Large intestine (tissue), 3 donors: ENCODE results near the gene MEGF10. TPM values are rescaled to one million over a fixed set of nuclear protein-coding genes. Genes with fewer than 3 reads are reported as not detected.
A peak's percentile ranks its signal among the peaks of the same experiment; 100 is the strongest.

ENCODE experiments used
- DNase-seq, 2 donors: peaks; one replicate each; pipeline versions ENCODE4 v3.0.0 to v3.0.0-alpha.2; 2013
- H3K27ac ChIP-seq: one replicate; pipeline ENCODE4 v1.5.1; 2013; ENCODE audit warnings: low read length
- H3K27me3 ChIP-seq: 2 replicates; pipeline ENCODE4 v1.6.1; 2013; ENCODE audit warnings: low read length; ENCODE audit not compliant: control insufficient read depth, insufficient read depth
- H3K36me3 ChIP-seq: 2 replicates; pipeline ENCODE4 v1.6.1; 2013; ENCODE audit warnings: low read length; ENCODE audit not compliant: control insufficient read depth, insufficient read depth
- H3K4me1 ChIP-seq: one replicate; pipeline ENCODE4 v1.6.1; 2013; ENCODE audit warnings: low read length; ENCODE audit not compliant: control insufficient read depth, insufficient read depth
- H3K4me3 ChIP-seq: one replicate; pipeline ENCODE4 v1.5.1; 2013; ENCODE audit warnings: low read length
- H3K9me3 ChIP-seq: one replicate; pipeline ENCODE4 v1.6.1; 2013; ENCODE audit warnings: mild to moderate bottlenecking, low read depth, low read length, moderate library complexity; ENCODE audit not compliant: control insufficient read depth
- WGBS: methylation state at CpG from one replicate; pipeline ENCODE4 v1.1.5; 2013; ENCODE audit warnings: low lambda C conversion rate; ENCODE audit not compliant: insufficient coverage; 5-methylcytosine and 5-hydroxymethylcytosine counted together
- polyA plus RNA-seq: library from polyadenylated mRNA; unstranded; fragments of 120-200 nt; gene quantifications from one replicate; pipeline ENCODE4 v1.2.1, GENCODE V29; 2013

Gene MEGF10
- polyA plus RNA-seq, 1 donor: 1.3 TPM

DNA sequence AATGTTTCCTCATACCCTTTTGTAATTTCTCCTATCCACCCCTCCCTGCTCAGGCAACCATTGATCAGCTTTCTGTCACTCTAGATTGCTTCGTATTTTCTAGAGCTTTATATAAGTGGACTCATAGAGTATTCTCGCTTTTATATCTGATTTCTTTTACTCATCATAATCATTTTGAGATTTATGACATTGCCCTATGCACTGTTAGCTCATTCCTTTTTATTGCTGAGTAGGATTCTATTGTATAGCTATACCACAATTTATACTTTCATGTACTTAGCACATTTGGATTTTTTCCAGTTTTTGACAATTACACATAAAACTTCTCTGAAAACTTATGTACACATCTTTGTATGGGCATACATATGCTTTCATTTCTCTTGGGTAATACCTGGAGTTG is 68.9 kb downstream of the MEGF10 start:
- H3K4me3 ChIP-seq: no peak overlapping the region
- no peak overlapping the region for H3K27ac ChIP-seq
- H3K9me3 ChIP-seq: no peaks in the 10 kb centered on the region
- DNase-seq: no peak
- H3K36me3 ChIP-seq: no peaks in the 10 kb centered on the region
- H3K27me3 ChIP-seq: no peaks in the 10 kb centered on the region
- 86% methylated on average over 2 of the region's 2 CpGs for WGBS
- no peaks in the 10 kb centered on the region for H3K4me1 ChIP-seq

DNA sequence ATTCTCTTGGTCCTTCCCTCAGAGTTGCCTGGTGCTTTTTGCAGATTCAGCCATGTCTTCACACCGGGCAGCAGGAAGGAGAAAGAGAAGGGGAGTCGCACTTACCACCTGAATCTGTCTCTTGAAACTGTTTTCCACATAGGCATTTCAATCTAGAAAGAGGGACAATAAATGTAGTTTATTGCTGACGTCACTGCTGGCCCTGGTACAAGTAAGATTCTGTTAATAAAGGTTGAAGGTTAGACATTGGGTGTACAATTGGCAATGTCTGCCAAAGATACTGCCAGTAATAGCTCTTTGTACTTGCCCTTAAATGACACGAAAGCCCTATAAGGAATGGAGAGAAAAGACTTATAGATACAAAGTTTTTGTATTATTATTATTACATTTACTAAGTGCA is 72.8 kb downstream of the MEGF10 start:
- no peak for DNase-seq
- no peaks in the 10 kb centered on the region for H3K4me1 ChIP-seq
- no peak overlapping the region for H3K4me3 ChIP-seq
- no peaks in the 10 kb centered on the region for H3K36me3 ChIP-seq
- H3K9me3 ChIP-seq: no peaks in the 10 kb centered on the region
- H3K27me3 ChIP-seq: no peaks in the 10 kb centered on the region
- WGBS: 100% methylated on average over 1 of the region's 4 CpGs
- H3K27ac ChIP-seq: no peak overlapping the region

DNA sequence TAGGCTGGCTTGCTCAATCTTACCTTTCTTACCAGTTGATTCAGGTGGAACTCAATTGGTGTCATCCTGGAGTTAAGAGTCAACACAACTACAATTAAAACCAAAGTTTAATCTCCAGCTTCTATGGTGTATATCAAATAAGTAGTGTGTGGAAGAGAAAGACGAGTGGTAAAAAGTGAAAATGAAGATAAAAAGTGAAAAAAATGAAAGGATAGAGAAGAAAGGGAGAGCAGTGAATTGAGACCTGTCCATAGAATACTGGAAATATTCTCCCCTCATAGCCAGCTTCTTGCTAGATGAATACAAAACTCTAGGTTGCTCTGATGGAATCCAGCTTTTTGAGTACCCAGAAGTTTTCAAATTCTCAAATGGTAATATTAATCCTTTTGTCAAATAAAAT is 76.4 kb downstream of the MEGF10 start:
- no peaks in the 10 kb centered on the region for H3K9me3 ChIP-seq
- no peak for DNase-seq
- 87% methylated on average over 1 of the region's 1 CpG for WGBS
- no peaks in the 10 kb centered on the region for H3K27me3 ChIP-seq
- H3K27ac ChIP-seq: no peak overlapping the region
- no peaks in the 10 kb centered on the region for H3K36me3 ChIP-seq
- no peak overlapping the region for H3K4me3 ChIP-seq
- no peaks in the 10 kb centered on the region for H3K4me1 ChIP-seq

DNA sequence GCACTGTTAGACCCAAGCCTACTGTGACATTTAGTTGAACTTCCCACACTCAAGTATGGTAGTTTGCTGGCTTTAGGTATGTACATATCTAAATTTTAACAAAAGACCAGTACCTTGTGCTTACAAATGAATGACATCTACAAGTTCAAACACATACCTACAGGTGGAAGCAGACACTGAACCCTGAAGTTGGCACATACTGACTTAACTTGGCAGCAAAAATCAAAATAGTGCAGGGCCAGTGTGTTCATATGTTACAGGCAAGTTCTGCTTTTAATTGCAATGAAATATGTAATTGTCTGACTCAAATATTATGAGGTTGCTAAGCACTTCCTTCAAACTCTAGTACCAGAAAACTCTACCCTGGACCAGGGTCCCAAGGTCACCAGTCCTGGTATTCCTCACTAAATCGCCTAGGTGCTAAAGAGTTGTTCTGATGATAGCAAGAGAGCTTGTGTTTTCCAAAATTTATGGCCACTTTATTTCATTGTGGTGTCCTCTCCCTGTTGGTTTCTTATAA is 77.4 kb downstream of the MEGF10 start:
- no peaks in the 10 kb centered on the region for H3K27me3 ChIP-seq
- no peaks in the 10 kb centered on the region for H3K4me1 ChIP-seq
- no peak overlapping the region for H3K4me3 ChIP-seq
- no peak overlapping the region for H3K27ac ChIP-seq
- no peaks in the 10 kb centered on the region for H3K9me3 ChIP-seq
- DNase-seq: peak; percentile 6 to 61
- 63% methylated on average over 1 of the region's 1 CpG for WGBS
- no peaks in the 10 kb centered on the region for H3K36me3 ChIP-seq

DNA sequence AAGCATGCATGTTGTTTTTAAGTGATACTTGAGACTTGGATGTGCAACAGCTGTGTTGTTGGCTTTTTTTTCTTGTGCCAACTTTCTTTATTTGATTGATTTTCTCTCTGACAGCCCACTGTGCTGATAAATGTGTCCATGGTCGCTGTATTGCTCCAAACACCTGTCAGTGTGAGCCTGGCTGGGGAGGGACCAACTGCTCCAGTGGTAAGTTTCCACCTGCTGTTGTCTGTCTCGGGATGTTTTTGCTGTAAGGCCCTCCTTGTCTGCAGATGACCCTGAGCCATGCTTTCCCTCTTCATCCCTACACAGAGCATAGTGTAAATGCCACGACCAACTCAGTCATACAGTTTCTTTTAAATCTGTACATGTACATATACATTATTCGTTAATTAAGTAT is 79.2 kb downstream of the MEGF10 start:
- no peak for DNase-seq
- Histone ChIP-seq H3K36me3 (no peaks in the 10 kb centered on the region), H3K9me3 (no peaks in the 10 kb centered on the region), H3K4me3 (no peak overlapping the region), H3K4me1 (no peaks in the 10 kb centered on the region), H3K27me3 (no peaks in the 10 kb centered on the region), H3K27ac (no peak overlapping the region)
- WGBS: no CpG with 5 or more reads among the region's 4 CpGs

DNA sequence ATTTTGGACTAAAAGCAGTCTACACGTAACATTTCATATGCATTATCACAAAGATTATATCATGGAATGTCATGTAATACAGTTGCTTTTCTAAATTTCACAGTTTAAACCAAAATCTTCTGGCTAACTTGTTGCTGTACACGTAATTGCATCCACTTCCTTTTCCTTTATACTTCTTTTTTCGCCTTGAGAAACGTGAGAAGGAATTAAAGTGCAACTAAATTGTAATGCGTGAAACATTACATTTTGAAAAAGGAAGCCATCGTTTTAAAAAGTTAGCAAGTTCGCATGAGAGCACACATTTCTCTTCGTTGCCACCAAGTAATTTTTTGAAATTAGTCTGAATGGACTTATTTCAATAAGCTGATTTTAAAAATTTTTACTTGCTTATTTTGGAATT is 80.0 kb downstream of the MEGF10 start:
- H3K4me1 ChIP-seq: no peaks in the 10 kb centered on the region
- WGBS: 89% methylated on average over 8 of the region's 8 CpGs

DNA sequence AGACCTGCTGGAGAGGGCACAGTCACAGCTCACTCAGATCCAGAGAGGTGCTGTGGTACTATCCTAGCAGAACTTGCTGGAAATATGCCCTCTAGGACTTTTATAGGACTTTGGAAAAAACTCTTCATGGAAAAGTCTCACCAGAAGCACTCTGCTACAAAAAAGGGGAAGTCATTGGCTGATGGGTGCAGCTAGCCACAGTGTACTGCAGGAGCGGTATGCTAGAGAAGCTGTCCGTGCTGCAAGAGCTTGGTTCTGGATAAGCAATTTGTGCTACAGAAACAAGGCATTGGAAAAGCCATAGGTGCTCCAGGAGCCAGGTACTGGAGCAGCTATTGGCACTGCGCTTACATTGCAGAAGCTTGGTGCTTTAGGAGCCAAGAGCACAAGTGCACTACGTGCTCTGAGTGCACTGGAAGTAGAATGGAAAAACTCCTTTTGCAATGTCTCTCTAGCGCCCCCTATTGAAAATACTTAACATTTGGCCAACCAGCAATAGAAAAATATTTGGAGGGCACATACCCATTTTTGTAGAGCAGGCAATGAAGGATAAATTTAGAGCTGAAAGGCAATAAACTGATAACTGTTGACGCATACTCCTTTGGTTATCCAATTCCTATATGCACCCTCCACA is 83.4 kb downstream of the MEGF10 start:
- Histone ChIP-seq H3K9me3 (no peaks in the 10 kb centered on the region), H3K36me3 (no peaks in the 10 kb centered on the region), H3K4me3 (no peak overlapping the region), H3K27ac (no peak overlapping the region), H3K27me3 (no peaks in the 10 kb centered on the region), H3K4me1 (no peaks in the 10 kb centered on the region)
- DNase-seq: no peak
- WGBS: 83% methylated on average over 2 of the region's 6 CpGs

More for the DNA sequence above, 80.0 kb downstream of the MEGF10 start:
- no peak for DNase-seq
- H3K27me3 ChIP-seq: no peaks in the 10 kb centered on the region
- no peak overlapping the region for H3K4me3 ChIP-seq
- H3K36me3 ChIP-seq: no peaks in the 10 kb centered on the region
- H3K9me3 ChIP-seq: no peaks in the 10 kb centered on the region
- H3K27ac ChIP-seq: no peak overlapping the region

DNA sequence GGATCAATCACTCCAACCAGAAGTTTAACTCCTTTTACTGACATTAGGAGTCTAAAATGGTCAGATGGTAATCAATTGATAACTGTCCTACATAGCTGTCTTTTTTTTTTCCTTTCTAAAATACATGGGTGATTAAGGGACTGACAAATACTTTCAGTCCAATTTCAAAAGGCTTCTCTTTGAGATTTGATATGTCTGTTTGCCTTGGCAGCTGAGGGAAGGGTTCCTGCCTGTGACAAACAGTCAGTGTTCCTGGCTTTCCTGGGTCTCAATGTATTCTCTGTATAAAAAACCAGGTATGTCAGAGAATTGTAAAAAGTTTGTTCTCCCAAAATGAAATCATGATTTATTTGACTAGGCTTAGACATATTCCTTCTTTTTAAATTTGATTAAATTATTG is 84.5 kb downstream of the MEGF10 start:
- Histone ChIP-seq H3K27ac (no peak overlapping the region), H3K4me1 (no peaks in the 10 kb centered on the region), H3K9me3 (no peaks in the 10 kb centered on the region), H3K36me3 (no peaks in the 10 kb centered on the region), H3K4me3 (no peak overlapping the region), H3K27me3 (no peaks in the 10 kb centered on the region)
- no peak for DNase-seq

DNA sequence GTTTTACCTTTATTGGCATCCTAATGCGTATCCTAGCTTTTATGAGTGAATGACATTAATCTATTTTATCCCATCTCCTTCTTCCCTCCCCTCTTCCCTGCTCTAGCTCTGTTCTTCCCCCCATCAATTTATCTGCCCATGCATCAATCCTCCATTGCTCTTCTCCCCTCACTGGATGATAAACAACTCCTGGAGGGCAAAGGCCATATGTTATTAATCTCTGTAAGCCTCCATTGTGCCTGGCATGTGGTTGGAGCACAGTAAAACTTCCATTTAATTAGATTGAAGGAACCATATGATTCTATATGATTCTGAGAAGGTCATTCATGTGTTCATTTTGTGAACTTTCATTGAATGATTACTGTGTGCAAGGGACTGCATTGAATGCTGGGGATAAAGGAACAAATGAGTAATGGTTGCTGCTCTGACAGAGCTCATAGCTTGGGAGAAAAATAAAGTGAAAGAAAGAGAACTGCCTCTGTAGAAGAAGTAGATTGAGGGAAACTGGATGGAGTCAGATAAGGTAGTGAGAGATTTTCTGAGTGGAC is 85.0 kb downstream of the MEGF10 start:
- 100% methylated on average over 1 of the region's 1 CpG for WGBS

DNA sequence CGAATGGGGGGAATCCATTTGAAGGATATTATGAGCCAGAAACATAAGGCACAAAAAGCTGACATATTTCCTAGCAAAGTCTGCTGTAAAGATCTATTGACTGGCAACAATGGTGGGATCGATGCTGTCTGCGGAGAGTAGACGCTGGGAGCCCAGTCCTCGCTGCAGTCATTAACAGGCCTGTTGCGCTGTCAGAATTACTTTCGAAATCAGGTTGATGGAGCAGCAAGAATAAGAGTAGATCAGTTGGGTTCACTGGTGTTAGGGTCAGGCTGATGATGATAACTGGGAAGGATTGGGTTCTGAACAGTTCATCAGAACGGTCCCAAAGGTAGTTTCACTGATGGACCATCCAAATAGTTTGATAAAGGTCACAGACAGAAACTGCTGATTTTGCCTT is 87.1 kb downstream of the MEGF10 start:
- Histone ChIP-seq H3K4me3 (no peak overlapping the region), H3K27me3 (no peaks in the 10 kb centered on the region), H3K27ac (no peak overlapping the region), H3K4me1 (no peaks in the 10 kb centered on the region), H3K9me3 (no peaks in the 10 kb centered on the region), H3K36me3 (no peaks in the 10 kb centered on the region)
- WGBS: no CpG with 5 or more reads among the region's 8 CpGs
- no peak for DNase-seq

More for the DNA sequence above, 85.0 kb downstream of the MEGF10 start:
- DNase-seq: no peak
- Histone ChIP-seq H3K27me3 (no peaks in the 10 kb centered on the region), H3K4me1 (no peaks in the 10 kb centered on the region), H3K36me3 (no peaks in the 10 kb centered on the region), H3K27ac (no peak overlapping the region), H3K9me3 (no peaks in the 10 kb centered on the region), H3K4me3 (no peak overlapping the region)

DNA sequence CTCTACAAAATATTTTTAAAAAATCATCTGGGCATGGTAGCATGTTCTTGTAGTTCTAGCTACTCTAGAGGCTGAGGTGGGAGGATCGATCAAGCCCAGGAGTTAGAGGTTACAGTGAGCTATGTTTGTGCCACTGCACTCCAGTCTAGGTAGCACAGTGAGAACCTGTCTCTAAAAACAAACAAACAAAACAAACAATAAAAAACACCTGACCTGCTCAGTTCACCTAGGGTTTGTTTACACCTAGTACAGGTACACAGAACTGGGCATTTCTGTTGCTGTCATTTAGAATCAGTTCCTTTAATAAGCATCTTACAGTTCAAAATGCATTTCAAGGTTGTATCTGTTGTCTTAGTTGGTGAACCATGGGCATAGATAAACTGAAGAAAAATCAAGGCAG is 95.3 kb downstream of the MEGF10 start:
- no CpG with 5 or more reads among the region's 1 CpG for WGBS
- H3K9me3 ChIP-seq: no peaks in the 10 kb centered on the region
- no peak for DNase-seq
- H3K36me3 ChIP-seq: no peaks in the 10 kb centered on the region
- H3K27ac ChIP-seq: no peak overlapping the region
- H3K27me3 ChIP-seq: no peaks in the 10 kb centered on the region
- no peaks in the 10 kb centered on the region for H3K4me1 ChIP-seq
- no peak overlapping the region for H3K4me3 ChIP-seq
